HepG2 (cell line): ENCODE data around the gene WDR6. TPM values are rescaled to one million over a fixed set of nuclear protein-coding genes. Genes with fewer than 3 reads are reported as not detected.

Experiments used
- ATAC-seq: fragments of 200-7000 bp; cut with Tn5 transposase; 3 replicates; pipeline ENCODE4 v1.9.1; 2020; ENCODE audit warnings: mild to moderate bottlenecking, moderate library complexity
- BruUV-seq: library from RNA; stranded (reverse); fragments of 400-500 nt; replicated peaks from 2 replicates; lab custom pipeline; 2021; lab: Mats Ljungman, UMichigan
- CTCF ChIA-PET: fragments of 300-600 bp; formaldehyde crosslinking; extraction: SDS; loops from one replicate; lab custom pipeline; 2021; ENCODE audit warnings: low total read pairs, inconsistent platforms, low intra/inter-chr PET ratio; lab: Yijun Ruan, JAX
- POLR2A ChIA-PET: fragments of 350-600 bp; sonication (Branson Sonifier 250); formaldehyde crosslinking; loops from one replicate; lab custom pipeline; 2020; ENCODE audit warnings: antibody characterized with exemption, inconsistent platforms; lab: Yijun Ruan, JAX
- DNase-seq: peaks from one replicate; pipeline ENCODE4 v3.0.0-alpha.2; 2015; ENCODE audit warnings: low spot score
- FAIRE-seq: peaks from 3 replicates; lab custom pipeline; 2011; peaks lifted over from hg19 to GRCh38; lab: Jason Lieb, UNC
- H2AFZ ChIP-seq: one replicate; pipeline ENCODE4 v1.6.1; 2011; ENCODE audit warnings: low read length, inconsistent platforms
- H3K27ac ChIP-seq: fragments of 300-600 bp; 3 replicates; pipeline ENCODE4 v1.8.0; 2011; ENCODE audit warnings: mixed run types, mild to moderate bottlenecking, mixed read lengths, low read length, inconsistent platforms; ENCODE audit not compliant: insufficient read depth; ENCODE audit errors: extremely low read length
- H3K27me3 ChIP-seq, 2 experiments: fragments of 200-600 bp in 1 of 2; 2 replicates in 1 of 2; 3 replicates in 1 of 2; pipeline versions ENCODE4 v1.6.0 to v1.8.0; 2011; ENCODE audit warnings: low read length in 2 of 2, mild to moderate bottlenecking in 2 of 2, moderate library complexity in 2 of 2, inconsistent platforms in 1 of 2; ENCODE audit not compliant: insufficient read depth in 2 of 2, control insufficient read depth in 1 of 2
- H3K36me3 ChIP-seq, 2 experiments: fragments of 200-600 bp in 1 of 2; replicated peaks in 1 of 2; 2 replicates in 1 of 2; 3 replicates in 1 of 2; pipeline versions ENCODE4 v1.5.1 to v1.8.0; 2011; ENCODE audit warnings: low read length in 2 of 2, inconsistent platforms in 1 of 2; ENCODE audit not compliant: insufficient read depth in 2 of 2, control insufficient read depth in 1 of 2
- H3K4me1 ChIP-seq: 2 replicates; pipeline ENCODE4 v1.5.1; 2012; ENCODE audit warnings: low read length, inconsistent platforms; ENCODE audit not compliant: insufficient read depth
- H3K4me2 ChIP-seq: 2 replicates; pipeline ENCODE4 v1.6.0; 2011; ENCODE audit warnings: low read depth, low read length, inconsistent platforms
- H3K4me3 ChIP-seq, 3 experiments: fragments of 200-600 bp in 1 of 3; sonication (generic), shearing (Covaris generic) in 1 of 3; replicated peaks in 1 of 3; 2 replicates each; pipeline ENCODE4 v1.5.1; 2011 to 2016; ENCODE audit warnings: low read length in 3 of 3, inconsistent platforms in 2 of 3, low read depth in 2 of 3, mild to moderate bottlenecking in 2 of 3, control low read depth in 1 of 3, mixed read lengths in 1 of 3; ENCODE audit not compliant: insufficient read depth in 1 of 3
- H3K79me2 ChIP-seq: one replicate; pipeline ENCODE4 v1.6.1; 2011; ENCODE audit warnings: low read length, inconsistent platforms; ENCODE audit not compliant: insufficient read depth
- H3K9ac ChIP-seq: 2 replicates; pipeline ENCODE4 v1.6.0; 2011; ENCODE audit warnings: mild to moderate bottlenecking, low read depth, low read length, inconsistent platforms; ENCODE audit not compliant: insufficient read depth
- H3K9me3 ChIP-seq: 2 replicates; pipeline ENCODE4 v1.5.1; 2012; ENCODE audit warnings: mild to moderate bottlenecking, low read length
- H4K20me1 ChIP-seq: 2 replicates; pipeline ENCODE4 v1.6.0; 2011; ENCODE audit warnings: inconsistent platforms, mild to moderate bottlenecking, low read length, moderate library complexity; ENCODE audit not compliant: insufficient read depth
- AKNA ChIP-seq: sonication (generic); formaldehyde crosslinking; IDR thresholded peaks from 2 replicates; pipeline ENCODE4 v1.4.0; 2020; ENCODE audit warnings: missing genetic modification reagents, borderline replicate concordance
- ARID5B ChIP-seq: IDR thresholded peaks from 2 replicates; pipeline ENCODE4 v1.4.0; 2020; ENCODE audit warnings: mild to moderate bottlenecking, missing genetic modification reagents
- ZSCAN5A ChIP-seq: sonication (generic); formaldehyde crosslinking; IDR thresholded peaks from 2 replicates; pipeline ENCODE4 v1.8.0; 2022; ENCODE audit warnings: mild to moderate bottlenecking, missing genetic modification reagents, borderline replicate concordance
- WGBS: methylation state at CpG from one replicate; pipeline ENCODE4 v1.1.6; 2017; ENCODE audit warnings: low lambda C conversion rate; 5-methylcytosine and 5-hydroxymethylcytosine counted together
- in situ Hi-C: cut with HindIII; loops from 2 replicates; pipeline ENCODE4 v1.10.0; 2017; ENCODE audit warnings: low pct_unique_long_range_greater_than_20kb; ENCODE audit not compliant: extremely low pct_ligation_motif_present
- intact Hi-C: fragments of 100-400 bp; cut with micrococcal nuclease; formaldehyde crosslinking; loops from one replicate; pipeline ENCODE4 v1.10.0; 2022; ENCODE audit not compliant: unreplicated experiment
- polyA plus RNA-seq, 8 experiments: library from polyadenylated mRNA; depleted of rRNA in 3 of 8; stranded (reverse) in 7 of 8; unstranded in 1 of 8; fragments of >200 nt; fragmentation: Illumina TruSeq in 4 of 8; extraction: Trizol in 4 of 8; gene quantifications; 2 replicates each; pipeline versions ENCODE4 v1.2.1 to v1.2.3, GENCODE V29; 2011 to 2016; ENCODE audit warnings: low read depth in 4 of 8, missing spikeins in 1 of 8, mixed read lengths in 1 of 8; ENCODE audit not compliant: insufficient read depth in 1 of 8
- total RNA-seq, 5 experiments: library from RNA; depleted of rRNA; stranded (reverse); fragments of >200 nt; fragmentation: Illumina TruSeq; extraction: Trizol; gene quantifications; 2 replicates each; pipeline ENCODE4 v1.2.3, GENCODE V29; 2016; ENCODE audit warnings: low read depth in 1 of 5
- TF ChIP-seq, protein P1 (sequence below): sonication (generic); formaldehyde crosslinking; IDR thresholded peaks from 2 replicates; pipeline ENCODE4 v1.9.0; 2021; ENCODE audit warnings: mild to moderate bottlenecking, missing genetic modification reagents

The WDR6 gene
- total and polyA plus RNA-seq, 2 of the 13 experiments (the other 11 are each of a cell fraction or from before 2014, with no cell fraction given): 73.4 to 139 TPM

GRCh38 chr3:49024449-49024848, 17.3 kb downstream of the WDR6 start:
- Histone ChIP-seq H3K36me3 (peaks cover 16 to 30% of the 10 kb centered on the region in 2 experiments), H3K27ac (no peak overlapping the region), H3K27me3 (no peaks in the 10 kb centered on the region; a peak in 1 of 5 replicates), H3K4me2 (no peak overlapping the region), H3K9me3 (no peaks in the 10 kb centered on the region), H4K20me1 (no peaks in the 10 kb centered on the region), H3K4me3 (no peak overlapping the region), H3K4me1 (peaks cover 57% of the 10 kb centered on the region), H3K9ac (no peak overlapping the region), H3K79me2 (peaks cover 40% of the 10 kb centered on the region), H2AFZ (no peak overlapping the region)
- POLR2A ChIA-PET: interaction anchor here (0.9 to 11.1 kb wide), 3 partner anchors 15 to 476 kb away, joined by 3 to 280 read pairs (median 3); partner anchors contain the start of gene WDR6
- no peak for ATAC-seq
- FAIRE-seq: no peak
- intact Hi-C loops: loop anchor here (5.0 kb wide), 1 partner anchor 68 kb away; the partner anchor contains the start of gene QRICH1
- in situ Hi-C loops: no loop called here
- WGBS: 100% methylated on average over 3 of the region's 5 CpGs
- BruUV-seq: no TSS peak
- no peak for DNase-seq
- CTCF ChIA-PET: no interaction called here
- TF ChIP-seq ARID5B (CRISPR knock-in tag): no peak
- TF ChIP-seq AKNA (CRISPR knock-in tag): no peak
- TF ChIP-seq, protein P1, sequence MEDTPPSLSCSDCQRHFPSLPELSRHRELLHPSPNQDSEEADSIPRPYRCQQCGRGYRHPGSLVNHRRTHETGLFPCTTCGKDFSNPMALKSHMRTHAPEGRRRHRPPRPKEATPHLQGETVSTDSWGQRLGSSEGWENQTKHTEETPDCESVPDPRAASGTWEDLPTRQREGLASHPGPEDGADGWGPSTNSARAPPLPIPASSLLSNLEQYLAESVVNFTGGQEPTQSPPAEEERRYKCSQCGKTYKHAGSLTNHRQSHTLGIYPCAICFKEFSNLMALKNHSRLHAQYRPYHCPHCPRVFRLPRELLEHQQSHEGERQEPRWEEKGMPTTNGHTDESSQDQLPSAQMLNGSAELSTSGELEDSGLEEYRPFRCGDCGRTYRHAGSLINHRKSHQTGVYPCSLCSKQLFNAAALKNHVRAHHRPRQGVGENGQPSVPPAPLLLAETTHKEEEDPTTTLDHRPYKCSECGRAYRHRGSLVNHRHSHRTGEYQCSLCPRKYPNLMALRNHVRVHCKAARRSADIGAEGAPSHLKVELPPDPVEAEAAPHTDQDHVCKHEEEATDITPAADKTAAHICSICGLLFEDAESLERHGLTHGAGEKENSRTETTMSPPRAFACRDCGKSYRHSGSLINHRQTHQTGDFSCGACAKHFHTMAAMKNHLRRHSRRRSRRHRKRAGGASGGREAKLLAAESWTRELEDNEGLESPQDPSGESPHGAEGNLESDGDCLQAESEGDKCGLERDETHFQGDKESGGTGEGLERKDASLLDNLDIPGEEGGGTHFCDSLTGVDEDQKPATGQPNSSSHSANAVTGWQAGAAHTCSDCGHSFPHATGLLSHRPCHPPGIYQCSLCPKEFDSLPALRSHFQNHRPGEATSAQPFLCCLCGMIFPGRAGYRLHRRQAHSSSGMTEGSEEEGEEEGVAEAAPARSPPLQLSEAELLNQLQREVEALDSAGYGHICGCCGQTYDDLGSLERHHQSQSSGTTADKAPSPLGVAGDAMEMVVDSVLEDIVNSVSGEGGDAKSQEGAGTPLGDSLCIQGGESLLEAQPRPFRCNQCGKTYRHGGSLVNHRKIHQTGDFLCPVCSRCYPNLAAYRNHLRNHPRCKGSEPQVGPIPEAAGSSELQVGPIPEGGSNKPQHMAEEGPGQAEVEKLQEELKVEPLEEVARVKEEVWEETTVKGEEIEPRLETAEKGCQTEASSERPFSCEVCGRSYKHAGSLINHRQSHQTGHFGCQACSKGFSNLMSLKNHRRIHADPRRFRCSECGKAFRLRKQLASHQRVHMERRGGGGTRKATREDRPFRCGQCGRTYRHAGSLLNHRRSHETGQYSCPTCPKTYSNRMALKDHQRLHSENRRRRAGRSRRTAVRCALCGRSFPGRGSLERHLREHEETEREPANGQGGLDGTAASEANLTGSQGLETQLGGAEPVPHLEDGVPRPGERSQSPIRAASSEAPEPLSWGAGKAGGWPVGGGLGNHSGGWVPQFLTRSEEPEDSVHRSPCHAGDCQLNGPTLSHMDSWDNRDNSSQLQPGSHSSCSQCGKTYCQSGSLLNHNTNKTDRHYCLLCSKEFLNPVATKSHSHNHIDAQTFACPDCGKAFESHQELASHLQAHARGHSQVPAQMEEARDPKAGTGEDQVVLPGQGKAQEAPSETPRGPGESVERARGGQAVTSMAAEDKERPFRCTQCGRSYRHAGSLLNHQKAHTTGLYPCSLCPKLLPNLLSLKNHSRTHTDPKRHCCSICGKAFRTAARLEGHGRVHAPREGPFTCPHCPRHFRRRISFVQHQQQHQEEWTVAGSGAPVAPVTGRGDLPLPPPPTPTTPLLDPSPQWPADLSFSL: no peak
- no peak for TF ChIP-seq ZSCAN5A (CRISPR knock-in tag)
